ENCODE results near the gene PRPF6. TPM values are rescaled to one million over a fixed set of nuclear protein-coding genes. Genes with fewer than 3 reads are reported as not detected.

The PRPF6 gene
- total and polyA plus RNA-seq, 5 donors: 29.6 to 44.7 (median 43.1) TPM

GRCh38 chr20:63940071-63940471, 40.9 kb upstream of the PRPF6 start:
- peak in 2 of 3 donors; percentile 13 to 50 for DNase-seq
- intact Hi-C loops (cut with DNase I): no loop called here
- WGBS: 88% methylated on average over 23 of the region's 23 CpGs
- no peak for ATAC-seq
- Histone ChIP-seq H3K27ac (ENCODE audit: low read length) (no peak overlapping the region), H3K4me1 (ENCODE audit: control insufficient read depth, insufficient read depth, low read length) (no peaks in the 10 kb centered on the region), H3K4me3 (ENCODE audit: low read length) (no peak overlapping the region), H3K9me3 (ENCODE audit: control insufficient read depth, low read length) (no peaks in the 10 kb centered on the region), H3K27me3 (ENCODE audit: control insufficient read depth, insufficient read depth) (no peaks in the 10 kb centered on the region)

GRCh38 chr20:63940472-63941266, 40.3 kb upstream of the PRPF6 start:
- WGBS: 92% methylated on average over 58 of the region's 58 CpGs
- peak; percentile 0 to 4 for ATAC-seq
- Histone ChIP-seq H3K27ac (ENCODE audit: low read length) (no peak overlapping the region), H3K27me3 (ENCODE audit: control insufficient read depth, insufficient read depth) (no peaks in the 10 kb centered on the region), H3K4me1 (ENCODE audit: control insufficient read depth, insufficient read depth, low read length) (no peaks in the 10 kb centered on the region), H3K9me3 (ENCODE audit: control insufficient read depth, low read length) (no peaks in the 10 kb centered on the region), H3K4me3 (ENCODE audit: low read length) (no peak overlapping the region)
- intact Hi-C loops (cut with DNase I): no loop called here
- DNase-seq: peak; percentile 22 to 65 (median 54)

- no peaks in the 10 kb centered on the region for H3K9me3 ChIP-seq (ENCODE audit: control insufficient read depth, low read length)
- no peaks in the 10 kb centered on the region for H3K27me3 ChIP-seq (ENCODE audit: control insufficient read depth, insufficient read depth)
- peak; percentile 79 to 89 (median 89) for DNase-seq
- ATAC-seq: peak; percentile 20 to 55
- H3K4me3 ChIP-seq (ENCODE audit: low read length): no peak overlapping the region
- WGBS: 69% methylated on average over 35 of the region's 39 CpGs
- no peak overlapping the region for H3K27ac ChIP-seq (ENCODE audit: low read length)
- intact Hi-C loops (cut with DNase I): no loop called here
- no peaks in the 10 kb centered on the region for H3K4me1 ChIP-seq (ENCODE audit: control insufficient read depth, insufficient read depth, low read length)
Measured at GRCh38 chr20:63941282-63942081, 39.5 kb upstream of the PRPF6 start.

DNA sequence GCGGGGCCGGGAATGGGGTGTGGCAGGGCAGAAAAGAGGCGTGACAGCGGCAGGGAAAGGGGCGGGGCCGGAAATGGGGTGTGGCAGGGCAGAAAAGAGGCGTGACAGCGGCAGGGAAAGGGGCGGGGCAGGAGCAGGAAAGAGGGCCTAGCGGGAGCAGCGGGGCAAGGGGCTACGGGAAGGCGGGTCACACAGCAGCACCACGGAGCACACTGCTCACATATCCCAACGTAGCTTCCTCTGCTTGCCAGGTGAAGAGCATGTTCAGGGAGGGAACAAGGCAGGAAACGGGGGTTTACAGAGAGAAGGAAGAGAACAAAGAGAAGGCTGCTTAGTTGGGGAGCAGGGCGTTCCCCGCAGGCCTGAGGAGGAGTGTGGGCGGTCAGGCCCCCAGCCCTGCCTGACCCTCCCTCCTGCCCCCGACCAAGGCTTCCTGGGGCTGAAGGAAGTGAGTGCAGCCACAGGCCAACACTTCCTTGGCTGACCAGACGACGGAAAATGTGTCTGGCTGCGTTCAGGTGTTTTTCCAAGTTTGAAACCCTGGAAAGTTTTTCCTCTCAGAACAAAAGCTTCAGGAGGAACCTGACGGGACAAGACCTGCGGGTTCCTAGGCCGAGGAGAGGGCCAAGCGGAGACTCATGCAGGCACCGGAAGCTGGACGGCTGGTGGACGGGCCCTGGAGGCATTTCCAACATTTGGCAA, 38.5 kb upstream of the PRPF6 start:
- Histone ChIP-seq H3K9me3 (ENCODE audit: control insufficient read depth, low read length) (no peaks in the 10 kb centered on the region), H3K4me3 (ENCODE audit: low read length) (no peak overlapping the region), H3K27ac (ENCODE audit: low read length) (peak overlapping the region; percentile 0), H3K4me1 (ENCODE audit: control insufficient read depth, insufficient read depth, low read length) (peaks cover 2% of the 10 kb centered on the region), H3K27me3 (ENCODE audit: control insufficient read depth, insufficient read depth) (no peaks in the 10 kb centered on the region)
- DNase-seq (peak; percentile 47 to 81 (median 78)), ATAC-seq (peak in 1 of 2 donors; percentile 22)
- 55% methylated on average over 28 of the region's 30 CpGs for WGBS
- intact Hi-C loops (cut with DNase I): no loop called here

DNA sequence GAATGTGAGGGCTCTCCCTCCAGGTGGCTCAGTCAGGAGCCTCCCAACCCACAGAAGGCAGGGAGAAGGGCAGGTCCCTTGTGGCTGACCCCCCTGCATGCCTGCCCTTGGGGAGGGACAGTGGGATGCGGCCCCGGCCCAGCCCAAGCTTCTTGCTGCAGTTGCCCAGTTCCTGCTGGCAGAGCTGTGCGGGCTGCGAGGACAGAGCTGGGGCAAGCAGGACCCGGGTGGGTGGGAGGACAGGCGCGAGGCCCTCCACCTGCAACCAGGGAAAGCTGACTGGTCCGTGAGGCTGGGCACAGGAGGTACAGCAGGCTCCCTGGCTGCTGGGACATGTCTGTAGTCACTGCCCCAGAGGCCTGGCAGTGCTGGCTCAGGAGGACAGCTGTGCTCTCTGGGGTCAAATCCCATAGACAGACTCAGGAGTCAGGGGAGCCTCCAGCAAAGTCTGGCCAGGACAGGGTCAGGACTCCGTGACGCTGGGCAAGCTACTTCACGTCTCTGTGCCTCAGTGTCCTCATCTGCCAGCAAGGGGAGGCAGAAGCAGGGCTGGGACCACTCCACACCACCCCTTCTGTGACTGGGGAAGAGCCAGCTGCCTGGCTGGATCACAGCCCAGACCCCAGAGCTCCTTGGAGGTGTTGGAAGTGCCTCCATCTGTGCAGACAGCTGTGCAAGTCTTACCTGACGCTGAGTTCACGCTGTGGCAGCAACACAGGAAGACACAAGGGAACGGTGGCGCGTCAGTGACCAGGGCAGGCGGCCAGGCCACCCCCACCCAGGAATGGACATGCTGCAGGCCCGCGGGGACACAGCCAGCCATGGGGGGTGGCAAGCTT, 37.7 kb upstream of the PRPF6 start:
- Histone ChIP-seq H3K9me3 (ENCODE audit: control insufficient read depth, low read length) (no peaks in the 10 kb centered on the region), H3K4me1 (ENCODE audit: control insufficient read depth, insufficient read depth, low read length) (peaks cover 3% of the 10 kb centered on the region)
- WGBS: 66% methylated on average over 19 of the region's 19 CpGs

GRCh38 chr20:63943808-63944077, 37.2 kb upstream of the PRPF6 start:
- H3K27ac ChIP-seq (ENCODE audit: low read length): no peak overlapping the region
- intact Hi-C loops (cut with DNase I): no loop called here
- H3K9me3 ChIP-seq (ENCODE audit: control insufficient read depth, low read length): no peaks in the 10 kb centered on the region
- no peaks in the 10 kb centered on the region for H3K27me3 ChIP-seq (ENCODE audit: control insufficient read depth, insufficient read depth)
- WGBS: 92% methylated on average over 3 of the region's 3 CpGs
- H3K4me3 ChIP-seq (ENCODE audit: low read length): no peak overlapping the region
- DNase-seq (peak in 1 of 3 donors; percentile 64), ATAC-seq (no peak)
- peaks cover 3% of the 10 kb centered on the region for H3K4me1 ChIP-seq (ENCODE audit: control insufficient read depth, insufficient read depth, low read length)

More for the DNA sequence above, 37.7 kb upstream of the PRPF6 start:
- Histone ChIP-seq H3K27ac (ENCODE audit: low read length) (no peak overlapping the region), H3K27me3 (ENCODE audit: control insufficient read depth, insufficient read depth) (no peaks in the 10 kb centered on the region), H3K4me3 (ENCODE audit: low read length) (no peak overlapping the region)
- DNase-seq: peak in 2 of 3 donors; percentile 56 to 61
- intact Hi-C loops (cut with DNase I): no loop called here
- ATAC-seq: no peak

GRCh38 chr20:63944078-63944941, 36.6 kb upstream of the PRPF6 start:
- 91% methylated on average over 35 of the region's 35 CpGs for WGBS
- peak in 2 of 3 donors; percentile 60 to 69 for DNase-seq
- no peak overlapping the region for H3K27ac ChIP-seq (ENCODE audit: low read length)
- peaks cover 3% of the 10 kb centered on the region for H3K4me1 ChIP-seq (ENCODE audit: control insufficient read depth, insufficient read depth, low read length)
- no peaks in the 10 kb centered on the region for H3K9me3 ChIP-seq (ENCODE audit: control insufficient read depth, low read length)
- H3K27me3 ChIP-seq (ENCODE audit: control insufficient read depth, insufficient read depth): no peaks in the 10 kb centered on the region
- ATAC-seq: no peak
- intact Hi-C loops (cut with DNase I): no loop called here
- no peak overlapping the region for H3K4me3 ChIP-seq (ENCODE audit: low read length)

GRCh38 chr20:63945031-63945658, 35.8 kb upstream of the PRPF6 start:
- Histone ChIP-seq H3K27ac (ENCODE audit: low read length) (no peak overlapping the region), H3K27me3 (ENCODE audit: control insufficient read depth, insufficient read depth) (no peaks in the 10 kb centered on the region), H3K4me1 (ENCODE audit: control insufficient read depth, insufficient read depth, low read length) (peaks cover 8% of the 10 kb centered on the region), H3K4me3 (ENCODE audit: low read length) (no peak overlapping the region), H3K9me3 (ENCODE audit: control insufficient read depth, low read length) (no peaks in the 10 kb centered on the region)
- DNase-seq (peak in 2 of 3 donors; percentile 39 to 53), ATAC-seq (no peak)
- intact Hi-C loops (cut with DNase I): no loop called here
- 84% methylated on average over 17 of the region's 17 CpGs for WGBS

DNA sequence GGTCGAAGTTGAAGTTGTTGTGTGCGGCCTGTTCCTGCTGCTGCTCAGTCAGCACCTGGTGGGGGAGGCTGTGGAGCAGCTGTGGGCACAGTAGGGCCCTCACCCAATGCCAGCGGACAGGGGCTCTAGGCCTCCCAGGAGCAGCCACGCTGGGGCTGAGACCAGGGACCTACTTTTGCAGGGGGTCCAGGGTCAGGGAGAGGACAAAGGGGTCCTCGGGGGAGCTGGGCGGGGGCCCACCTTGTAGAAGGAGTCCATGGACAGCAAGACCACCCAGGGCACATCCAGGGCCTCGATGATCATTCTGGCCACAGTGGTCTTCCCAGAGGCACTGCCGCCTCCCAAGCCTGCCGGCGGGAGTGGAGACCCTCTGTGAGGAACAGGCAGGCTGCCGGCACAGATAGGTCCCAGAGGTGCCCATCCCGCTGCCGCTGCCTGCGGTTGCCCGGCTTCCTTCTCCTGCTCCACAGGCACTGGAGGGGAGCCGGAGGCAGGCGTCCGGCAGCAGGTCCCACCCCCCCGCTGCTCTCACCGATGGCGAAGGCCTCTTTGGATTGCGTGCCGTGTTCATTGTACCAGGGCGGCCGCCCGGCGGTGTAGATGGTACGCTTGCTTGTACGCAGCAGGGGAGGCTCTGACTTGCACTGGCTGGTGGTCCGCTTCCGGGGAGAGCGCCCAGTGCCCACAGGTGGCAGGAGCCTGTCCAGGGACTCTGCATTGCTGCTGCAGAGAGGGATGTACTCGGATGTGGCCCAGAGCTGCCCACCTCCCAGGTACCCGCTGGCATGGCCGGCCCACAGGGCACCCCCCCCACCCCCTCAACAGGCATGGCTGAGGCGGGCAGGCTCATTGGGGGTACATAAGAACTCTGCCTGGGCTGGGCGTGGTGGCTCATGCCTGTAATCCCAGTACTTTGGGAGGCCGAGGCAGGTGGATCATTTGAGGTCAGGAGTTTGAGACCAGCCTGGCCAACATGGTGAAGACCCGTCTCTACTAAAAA, 34.7 kb upstream of the PRPF6 start:
- no peak for ATAC-seq
- H3K9me3 ChIP-seq (ENCODE audit: control insufficient read depth, low read length): no peaks in the 10 kb centered on the region
- H3K4me3 ChIP-seq (ENCODE audit: low read length): no peak overlapping the region
- no peaks in the 10 kb centered on the region for H3K27me3 ChIP-seq (ENCODE audit: control insufficient read depth, insufficient read depth)
- peak in 2 of 3 donors; percentile 62 to 66 for DNase-seq
- intact Hi-C loops (cut with DNase I): no loop called here
- WGBS: 92% methylated on average over 39 of the region's 39 CpGs
- H3K27ac ChIP-seq (ENCODE audit: low read length): no peak overlapping the region
- H3K4me1 ChIP-seq (ENCODE audit: control insufficient read depth, insufficient read depth, low read length): peaks cover 8% of the 10 kb centered on the region

Data from right cardiac atrium (tissue), 5 donors.